GM12892 (cell line): Measurements from ENCODE around the gene LCK.

Source experiments
- DNase-seq: peaks from one replicate; pipeline ENCODE4 v3.0.0; 2011; ENCODE audit not compliant: insufficient read length
- FAIRE-seq: peaks from 2 replicates; lab custom pipeline; 2011; peaks lifted over from hg19 to GRCh38; lab: Jason Lieb, UNC
- POLR2A ChIP-seq: IDR thresholded peaks from 2 replicates; pipeline ENCODE4 v1.6.1; 2011; ENCODE audit warnings: low read depth, low read length, control low read depth
- POLR2AphosphoS5 ChIP-seq: IDR thresholded peaks from 2 replicates; pipeline ENCODE4 v1.6.1; 2011; ENCODE audit warnings: low read depth, low read length, control low read depth
- TAF1 ChIP-seq: IDR thresholded peaks from 2 replicates; pipeline ENCODE4 v1.6.1; 2011; ENCODE audit warnings: low read depth, mild to moderate bottlenecking, control low read depth, low read length, borderline replicate concordance

The LCK gene

GRCh38 chr1:32311709-32312393 is 60.8 kb downstream of the LCK start:
- TF ChIP-seq TAF1 (no peak), POLR2A (no peak)
- FAIRE-seq (no peak), DNase-seq (no peak)

GRCh38 chr1:32316903-32317277 is 65.8 kb downstream of the LCK start:
- no peak for FAIRE-seq
- no peak for TF ChIP-seq POLR2A
- no peak for TF ChIP-seq POLR2AphosphoS5
- no peak for TF ChIP-seq TAF1
- no peak for DNase-seq

GRCh38 chr1:32318127-32318869 is 67.2 kb downstream of the LCK start:
- DNase-seq (no peak), FAIRE-seq (no peak)
- no peak for TF ChIP-seq POLR2AphosphoS5
- TF ChIP-seq TAF1 = no peak
- TF ChIP-seq POLR2A = no peak

- DNase-seq = no peak
- peak; percentile 73 for FAIRE-seq
- TF ChIP-seq POLR2A (no peak), TAF1 (no peak), POLR2AphosphoS5 (no peak)
Measured at GRCh38 chr1:32321712-32322291, 70.7 kb downstream of the LCK start.

GRCh38 chr1:32327204-32327603 is 76.1 kb downstream of the LCK start:
- TF ChIP-seq POLR2A (no peak), TAF1 (no peak), POLR2AphosphoS5 (no peak; the same call in 1 of the 2 replicates)
- DNase-seq (no peak), FAIRE-seq (no peak)

- DNase-seq = no peak
- TF ChIP-seq POLR2A (no peak), TAF1 (no peak), POLR2AphosphoS5 (no peak)
- FAIRE-seq = no peak
Measured at GRCh38 chr1:32329931-32330466, 78.9 kb downstream of the LCK start.

- no peak for FAIRE-seq
- no peak for DNase-seq
- TF ChIP-seq TAF1 (no peak), POLR2AphosphoS5 (peak; percentile 68), POLR2A (peak; percentile 33; the same call in 1 of the 2 replicates)
Measured at GRCh38 chr1:32330558-32331151, 79.6 kb downstream of the LCK start.

GRCh38 chr1:32331549-32331948 is 80.5 kb downstream of the LCK start:
- TF ChIP-seq POLR2A (peak; percentile 38; the same call in 1 of the 2 replicates), POLR2AphosphoS5 (no peak)
- FAIRE-seq (no peak), DNase-seq (no peak)

- DNase-seq = no peak
- peak; percentile 38 for TF ChIP-seq POLR2A
- TF ChIP-seq POLR2AphosphoS5 = peak; percentile 56
- no peak for TF ChIP-seq TAF1
- no peak for FAIRE-seq
Measured at GRCh38 chr1:32332290-32333079, 81.4 kb downstream of the LCK start.

GRCh38 chr1:32333251-32333963 is 82.3 kb downstream of the LCK start:
- TF ChIP-seq POLR2AphosphoS5 (no peak; the same call in 1 of the 2 replicates), TAF1 (no peak), POLR2A (no peak; the same call in 1 of the 2 replicates)
- FAIRE-seq = no peak
- DNase-seq = no peak
